HG02981 (cell line): ENCODE measurements around the gene COMMD9.

Source experiments
- ATAC-seq: cut with Tn5 transposase; IDR thresholded peaks from one replicate; pipeline ENCODE4 v1.9.1; 2021; ENCODE audit warnings: mild to moderate bottlenecking, moderate library complexity; ENCODE audit not compliant: unreplicated experiment

Gene COMMD9

GRCh38 chr11:36258730-36259360, 30.4 kb downstream of the COMMD9 start:
- no peak for ATAC-seq

GRCh38 chr11:36257351-36257750, 31.9 kb downstream of the COMMD9 start:
- ATAC-seq = no peak

- no peak for ATAC-seq
Measured at GRCh38 chr11:36254713-36255112, 34.5 kb downstream of the COMMD9 start.

GRCh38 chr11:36253238-36253637, 36.0 kb downstream of the COMMD9 start:
- ATAC-seq = no peak

GRCh38 chr11:36251823-36252222, 37.4 kb downstream of the COMMD9 start:
- ATAC-seq = no peak

- no peak for ATAC-seq
Measured at GRCh38 chr11:36249246-36249645, 40.0 kb downstream of the COMMD9 start.

GRCh38 chr11:36248436-36248835, 40.8 kb downstream of the COMMD9 start:
- ATAC-seq = no peak

- no peak for ATAC-seq
Measured at GRCh38 chr11:36247493-36247892, 41.7 kb downstream of the COMMD9 start.

GRCh38 chr11:36243641-36244040, 45.6 kb downstream of the COMMD9 start:
- ATAC-seq = no peak

- ATAC-seq = no peak
Measured at GRCh38 chr11:36241497-36241896, 47.7 kb downstream of the COMMD9 start.

GRCh38 chr11:36240801-36241200, 48.4 kb downstream of the COMMD9 start:
- no peak for ATAC-seq

- no peak for ATAC-seq
Measured at GRCh38 chr11:36240173-36240572, 49.1 kb downstream of the COMMD9 start.

GRCh38 chr11:36239636-36240035, 49.6 kb downstream of the COMMD9 start:
- no peak for ATAC-seq

GRCh38 chr11:36238881-36239280, 50.3 kb downstream of the COMMD9 start:
- ATAC-seq = no peak

GRCh38 chr11:36238036-36238631, 51.1 kb downstream of the COMMD9 start:
- ATAC-seq = no peak

- no peak for ATAC-seq
Measured at GRCh38 chr11:36237391-36237790, 51.8 kb downstream of the COMMD9 start.

GRCh38 chr11:36235750-36236149, 53.5 kb downstream of the COMMD9 start:
- no peak for ATAC-seq

GRCh38 chr11:36234825-36235224, 54.4 kb downstream of the COMMD9 start:
- ATAC-seq = no peak

GRCh38 chr11:36233204-36233603, 56.0 kb downstream of the COMMD9 start:
- no peak for ATAC-seq

- no peak for ATAC-seq
Measured at GRCh38 chr11:36230779-36231699, 58.2 kb downstream of the COMMD9 start.

GRCh38 chr11:36229091-36229705, 60.0 kb downstream of the COMMD9 start:
- no peak for ATAC-seq
